Natural killer cell treated with Interleukin-12 subunit alpha and Interleukin-12 subunit beta and Interleukin-15 and Interleukin-18, amount 100 ng/mL, for 72 hours (primary cell): ENCODE measurements around the gene ASAH2B. TPM values are rescaled to one million over a fixed set of nuclear protein-coding genes. Genes with fewer than 3 reads are reported as not detected.
"Not testable (repeated sequence)": the region's sequence is repeated elsewhere in the genome, so short reads cannot be mapped to it uniquely, and the experiment has no call there.

Source experiments
- ATAC-seq, 2 donors: fragments of 150-1000 bp; cut with Tn5 transposase in 1 of 2; sonication (Bioruptor Pico), chemical (Tn5 transposase) in 1 of 2; 2 replicates each; pipeline ENCODE4 v1.10.0; 2021
- DNase-seq: peaks from one replicate; pipeline ENCODE4 v3.0.0; 2022; ENCODE audit warnings: low spot score
- H3K27ac Mint-ChIP-seq, 2 donors: 1 replicate in 1 of 2; 2 replicates in 1 of 2; pipeline ENCODE4 v1.8.0; 2022; ENCODE audit warnings: mixed read lengths in 2 of 2, mild to moderate bottlenecking in 1 of 2, moderate library complexity in 1 of 2
- H3K27me3 Mint-ChIP-seq, 2 donors: 1 replicate in 1 of 2; 2 replicates in 1 of 2; pipeline ENCODE4 v1.8.0; 2022; ENCODE audit warnings: mixed read lengths in 2 of 2
- H3K36me3 Mint-ChIP-seq: one replicate; pipeline ENCODE4 v1.8.0; 2022; ENCODE audit warnings: mixed read lengths
- H3K4me1 Mint-ChIP-seq, 2 donors: 1 replicate in 1 of 2; 2 replicates in 1 of 2; pipeline ENCODE4 v1.8.0; 2022; ENCODE audit warnings: low read depth in 2 of 2, mixed read lengths in 2 of 2, mild to moderate bottlenecking in 1 of 2
- H3K4me3 Mint-ChIP-seq: one replicate; pipeline ENCODE4 v1.8.0; 2022; ENCODE audit warnings: mixed read lengths
- H3K9me3 Mint-ChIP-seq: 2 replicates; pipeline ENCODE4 v1.8.0; 2022; ENCODE audit warnings: mixed read lengths
- total RNA-seq, 2 donors: library from RNA; stranded (reverse); gene quantifications; one replicate each; pipeline ENCODE4 v1.2.3, GENCODE V29; 2022

ASAH2B gene
- total RNA-seq, 2 donors from 2014 or later, result 3.4 to 5.2 TPM

DNA sequence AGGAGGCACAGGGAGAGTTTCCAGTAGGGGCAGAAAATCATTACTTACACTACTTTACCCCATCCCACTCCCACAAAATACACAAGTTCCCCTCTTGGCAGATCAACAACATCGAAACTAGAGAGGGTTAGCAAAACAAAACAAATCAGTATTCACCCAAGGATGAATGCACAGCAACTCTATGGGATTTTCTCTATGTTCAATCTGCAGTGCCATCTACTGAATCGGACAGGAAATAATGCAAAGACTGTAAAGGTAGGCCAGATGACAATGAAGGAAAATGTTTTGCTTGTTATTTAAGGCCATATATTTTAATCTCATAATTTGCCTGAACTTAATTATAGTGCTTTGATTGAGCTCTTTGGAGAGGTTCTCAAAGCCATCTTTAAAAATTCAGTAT is 35.1 kb downstream of the ASAH2B start:
- not testable (repeated sequence) for H3K27ac Mint-ChIP-seq, ATAC-seq, H3K36me3 Mint-ChIP-seq, H3K27me3 Mint-ChIP-seq, H3K4me1 Mint-ChIP-seq, H3K9me3 Mint-ChIP-seq, DNase-seq, H3K4me3 Mint-ChIP-seq

DNA sequence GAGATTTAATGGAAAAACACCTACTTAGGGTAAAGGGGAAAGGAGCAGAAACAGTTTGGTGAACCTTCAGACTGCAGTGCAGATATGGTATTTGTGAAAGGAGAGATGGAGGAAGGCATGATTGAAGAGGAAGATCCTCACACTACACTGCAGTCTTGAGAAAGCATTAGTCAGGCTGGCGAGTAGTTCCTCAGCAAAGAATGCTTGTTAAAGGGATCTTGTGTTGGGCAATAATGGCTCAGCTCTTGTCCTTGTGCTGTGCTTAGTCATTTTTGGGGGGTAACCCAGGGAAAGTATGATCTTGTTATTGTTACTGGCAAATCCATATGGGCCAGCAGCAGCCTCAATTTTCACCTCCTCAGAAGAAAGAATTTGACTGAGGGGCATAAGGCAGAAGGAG is 40.3 kb downstream of the ASAH2B start:
- not testable (repeated sequence) for H3K36me3 Mint-ChIP-seq, ATAC-seq, H3K9me3 Mint-ChIP-seq, H3K4me1 Mint-ChIP-seq, H3K27ac Mint-ChIP-seq, DNase-seq, H3K4me3 Mint-ChIP-seq
- H3K27me3 Mint-ChIP-seq, result peaks cover 5 to 12% of the 10 kb centered on the region in 2 donors

DNA sequence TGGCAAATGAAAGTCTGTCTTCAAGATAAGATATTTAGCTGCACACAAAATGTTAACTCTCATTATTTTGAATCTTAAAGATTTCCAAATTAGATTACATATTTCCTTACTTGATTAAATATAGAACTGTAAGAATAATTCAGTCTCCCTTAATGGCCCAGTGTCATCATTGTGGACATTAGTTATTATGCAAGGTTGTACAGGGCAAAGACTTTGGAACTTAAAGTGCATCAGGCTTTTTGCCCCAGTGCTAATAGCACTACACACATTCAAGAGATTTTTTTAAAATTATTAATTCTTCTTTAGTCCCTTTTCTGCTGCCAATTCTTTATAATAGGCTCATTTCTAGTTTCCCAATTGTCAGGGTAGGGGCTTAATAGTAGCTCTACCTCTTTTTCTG is 42.3 kb downstream of the ASAH2B start:
- H3K27ac Mint-ChIP-seq, ATAC-seq, H3K9me3 Mint-ChIP-seq, H3K4me1 Mint-ChIP-seq, DNase-seq, H3K4me3 Mint-ChIP-seq, H3K36me3 Mint-ChIP-seq: not testable (repeated sequence)
- H3K27me3 Mint-ChIP-seq, result peaks cover 12 to 22% of the 10 kb centered on the region in 2 donors

DNA sequence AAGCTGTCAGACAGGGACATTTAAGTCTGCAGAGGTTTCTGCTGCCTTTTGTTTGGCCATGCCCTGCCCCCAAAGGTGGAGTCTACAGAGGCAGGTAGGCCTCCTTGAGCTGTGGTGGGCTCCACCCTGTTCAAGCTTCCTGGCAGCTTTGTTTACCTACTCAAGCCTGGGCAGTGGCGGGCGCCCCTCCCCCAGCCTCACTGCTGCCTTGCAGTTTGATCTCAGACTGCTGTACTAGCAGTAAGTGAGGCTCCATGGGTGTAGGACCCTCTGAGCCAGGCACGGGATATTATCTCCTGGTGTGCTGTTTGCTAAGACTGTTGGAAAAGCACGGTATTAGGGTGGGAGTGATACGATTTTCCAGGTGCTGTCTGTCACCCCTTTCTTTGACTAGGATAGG is 48.2 kb downstream of the ASAH2B start:
- H3K36me3 Mint-ChIP-seq, H3K9me3 Mint-ChIP-seq, DNase-seq, H3K4me1 Mint-ChIP-seq, H3K4me3 Mint-ChIP-seq, ATAC-seq, H3K27ac Mint-ChIP-seq: not testable (repeated sequence)
- H3K27me3 Mint-ChIP-seq, result peaks cover 14 to 43% of the 10 kb centered on the region in 2 donors

DNA sequence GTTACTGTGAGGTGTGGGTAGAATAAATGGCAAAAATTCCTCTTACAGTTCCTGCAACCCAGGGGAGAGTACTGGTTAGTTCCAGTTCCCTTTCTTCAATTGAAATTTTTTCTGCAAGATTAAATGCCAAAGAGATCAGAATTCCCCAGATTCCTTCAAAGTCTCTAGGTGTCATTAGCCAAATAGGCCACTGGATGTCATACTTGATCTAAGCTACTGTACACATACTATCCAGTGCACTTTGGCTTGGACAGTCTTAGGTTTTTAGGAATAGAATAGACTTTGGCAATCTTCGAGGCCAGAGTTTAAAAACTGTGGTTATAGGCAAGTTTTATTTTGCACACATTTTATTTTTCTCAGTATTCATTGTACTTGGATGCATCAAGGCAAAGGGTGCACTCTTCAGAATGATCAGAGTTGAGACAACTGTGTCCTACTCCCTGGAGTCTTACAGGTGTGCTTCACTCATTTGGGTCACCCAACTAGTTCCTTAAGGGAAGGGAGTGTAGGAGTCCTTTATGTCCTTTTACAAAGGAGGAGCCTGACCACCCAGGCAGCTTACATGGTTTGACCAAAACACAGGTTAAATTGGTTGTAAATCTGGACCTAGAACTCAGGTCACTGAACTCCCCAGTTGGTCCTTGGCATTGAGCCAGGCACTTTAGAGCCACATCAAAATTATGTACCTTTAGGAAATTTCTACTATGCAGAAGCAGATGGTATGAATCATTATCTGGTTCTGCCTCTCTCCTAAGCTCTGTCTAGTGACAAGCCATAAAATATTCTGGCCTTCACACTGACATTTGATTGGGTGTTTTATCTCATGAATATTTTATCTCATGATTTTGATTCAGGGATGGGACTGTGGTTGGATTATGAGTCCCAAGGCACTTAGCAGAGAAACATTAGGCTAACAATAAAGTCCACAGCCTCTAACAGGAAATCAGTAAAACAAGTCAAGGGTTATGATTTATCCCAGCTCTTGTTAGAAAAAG is 49.5 kb downstream of the ASAH2B start:
- no peaks in the 10 kb centered on the region for H3K4me1 Mint-ChIP-seq
- H3K4me3 Mint-ChIP-seq, result no peak overlapping the region
- ATAC-seq, result peak in 1 of 2 donors; percentile 6

DNA sequence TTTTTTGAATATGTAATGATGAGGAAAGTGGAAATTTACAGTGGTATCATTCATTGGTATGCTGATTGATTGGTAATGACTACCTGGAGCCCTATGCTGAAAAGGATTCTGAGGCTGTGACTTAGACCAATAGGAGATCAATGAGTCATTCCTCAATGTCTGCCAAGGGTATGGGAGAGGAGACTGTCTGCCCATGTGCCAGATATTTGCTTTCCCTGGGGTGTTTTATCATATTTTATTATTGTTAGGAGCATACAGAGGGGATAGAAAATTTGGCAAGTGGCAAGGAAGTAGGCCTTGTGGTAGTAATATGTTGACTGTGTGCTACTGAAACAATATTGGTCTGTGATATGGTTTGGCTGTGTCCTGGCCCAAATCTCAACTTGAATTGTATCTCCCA is 54.8 kb downstream of the ASAH2B start:
- Mint-ChIP-seq H3K27ac (no peak overlapping the region), H3K9me3 (no peaks in the 10 kb centered on the region), H3K36me3 (no peaks in the 10 kb centered on the region), H3K27me3 (peaks cover 23 to 59% of the 10 kb centered on the region in 2 donors), H3K4me1 (no peaks in the 10 kb centered on the region), H3K4me3 (no peak overlapping the region)
- ATAC-seq, result no peak
- no peak for DNase-seq

More for the DNA sequence above, 49.5 kb downstream of the ASAH2B start:
- Mint-ChIP-seq H3K27ac (no peak overlapping the region), H3K9me3 (peaks cover 4% of the 10 kb centered on the region), H3K36me3 (no peaks in the 10 kb centered on the region), H3K27me3 (peaks cover 20 to 54% of the 10 kb centered on the region in 2 donors)
- no peak for DNase-seq

DNA sequence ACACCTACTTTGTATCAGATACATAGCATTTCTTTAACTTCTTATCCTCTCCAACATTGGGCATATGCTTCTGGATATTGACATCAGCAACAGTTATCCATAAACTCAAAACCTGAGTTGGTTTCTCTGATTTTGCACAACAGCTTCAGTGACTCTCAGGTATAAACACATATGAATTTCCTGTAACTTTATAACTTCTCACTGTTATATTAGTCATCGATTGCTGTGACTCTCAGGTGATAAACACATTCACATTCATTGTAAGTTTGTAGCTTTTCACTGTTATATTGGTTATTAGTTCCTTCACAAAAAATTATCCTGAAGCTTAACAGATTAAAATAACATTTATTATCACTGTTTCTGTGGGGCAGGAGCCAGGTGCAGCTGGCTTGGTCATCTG is 57.0 kb downstream of the ASAH2B start:
- ATAC-seq, result no peak
- H3K36me3 Mint-ChIP-seq, result no peaks in the 10 kb centered on the region
- H3K27ac Mint-ChIP-seq, result no peak overlapping the region
- no peak for DNase-seq
- peaks cover 28 to 57% of the 10 kb centered on the region in 2 donors for H3K27me3 Mint-ChIP-seq
- H3K4me3 Mint-ChIP-seq, result no peak overlapping the region
- H3K9me3 Mint-ChIP-seq, result no peaks in the 10 kb centered on the region
- H3K4me1 Mint-ChIP-seq, result no peaks in the 10 kb centered on the region

DNA sequence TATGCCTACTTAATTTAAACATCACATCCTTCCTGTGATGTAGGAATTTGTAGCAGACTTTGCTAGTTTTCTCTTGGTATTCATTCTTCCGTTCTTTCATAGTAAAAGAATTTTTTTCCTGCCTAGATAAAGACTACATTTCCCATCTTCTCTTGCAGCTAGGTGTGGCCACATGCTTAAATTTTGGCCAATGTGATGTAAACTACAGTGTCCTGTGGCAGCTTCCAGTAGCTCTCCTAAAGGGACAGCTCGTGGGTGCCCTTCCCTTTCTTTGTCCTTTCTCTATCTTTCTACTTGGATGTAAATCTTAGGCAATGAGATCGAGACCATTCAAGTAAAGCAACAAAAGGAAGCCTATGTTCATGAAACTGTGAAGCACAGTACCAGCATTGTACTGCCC is 58.6 kb downstream of the ASAH2B start:
- DNase-seq, result no peak
- peaks cover 30 to 57% of the 10 kb centered on the region in 2 donors for H3K27me3 Mint-ChIP-seq
- H3K4me3 Mint-ChIP-seq, result no peak overlapping the region
- no peak for ATAC-seq
- H3K4me1 Mint-ChIP-seq, result no peaks in the 10 kb centered on the region
- H3K9me3 Mint-ChIP-seq, result no peaks in the 10 kb centered on the region
- H3K27ac Mint-ChIP-seq, result no peak overlapping the region
- H3K36me3 Mint-ChIP-seq, result no peaks in the 10 kb centered on the region

DNA sequence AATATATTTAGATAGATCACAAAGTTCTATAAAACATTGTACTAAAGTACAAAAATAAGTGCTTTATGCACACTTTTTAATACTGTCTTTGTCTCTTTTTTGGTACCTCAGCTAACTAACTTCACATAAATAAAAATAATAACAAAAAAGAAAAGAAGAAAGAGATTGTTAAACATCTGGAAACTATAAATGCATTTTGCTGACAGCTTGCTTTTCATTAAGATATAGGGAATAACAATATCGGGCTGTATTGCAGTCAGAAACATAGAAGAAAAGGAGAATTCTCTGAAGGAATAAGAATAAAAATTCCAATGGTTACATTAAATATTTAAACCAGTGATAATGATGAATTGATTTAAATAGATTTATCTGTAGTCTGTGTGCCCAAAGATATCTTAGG is 59.9 kb downstream of the ASAH2B start:
- Mint-ChIP-seq H3K27me3 (peaks cover 26 to 48% of the 10 kb centered on the region in 2 donors), H3K36me3 (no peaks in the 10 kb centered on the region), H3K9me3 (no peaks in the 10 kb centered on the region), H3K4me3 (no peak overlapping the region), H3K27ac (no peak overlapping the region), H3K4me1 (no peaks in the 10 kb centered on the region)
- ATAC-seq (no peak), DNase-seq (no peak)

DNA sequence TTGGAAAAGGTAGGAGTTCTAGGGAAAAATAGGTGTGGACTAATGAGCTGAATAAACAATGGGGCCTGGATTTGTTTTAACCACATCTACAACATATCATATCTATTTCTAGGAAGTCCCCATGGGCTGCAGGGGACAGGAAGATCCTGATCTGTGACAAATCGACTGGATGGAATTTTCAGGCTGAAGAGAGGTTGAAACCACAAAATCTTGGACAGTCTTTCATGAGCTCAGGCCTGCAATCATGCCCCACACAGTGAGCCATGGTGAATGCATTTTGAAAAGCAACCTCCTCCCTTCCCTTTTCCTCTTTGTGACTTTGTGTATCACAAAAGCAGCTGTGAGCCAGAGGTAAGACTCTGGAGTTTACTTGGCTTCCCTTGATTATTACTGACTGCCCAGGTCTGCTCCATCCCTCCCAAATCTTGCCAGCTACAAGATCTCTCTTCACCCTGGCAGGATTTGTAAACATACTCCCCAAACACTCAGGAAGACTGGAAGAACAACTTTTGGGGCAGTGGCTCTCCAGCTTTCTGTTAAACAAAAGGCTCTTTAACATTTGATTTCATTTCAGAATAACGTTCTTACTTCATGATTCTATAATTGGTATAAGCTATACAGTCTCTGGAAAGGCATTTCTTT is 66.4 kb downstream of the ASAH2B start:
- H3K4me1 Mint-ChIP-seq, result no peaks in the 10 kb centered on the region
- no peaks in the 10 kb centered on the region for H3K36me3 Mint-ChIP-seq
- H3K27me3 Mint-ChIP-seq, result peaks cover 14 to 19% of the 10 kb centered on the region in 2 donors
- no peak overlapping the region for H3K4me3 Mint-ChIP-seq
- ATAC-seq (no peak), DNase-seq (no peak)
- no peaks in the 10 kb centered on the region for H3K9me3 Mint-ChIP-seq
- no peak overlapping the region for H3K27ac Mint-ChIP-seq

DNA sequence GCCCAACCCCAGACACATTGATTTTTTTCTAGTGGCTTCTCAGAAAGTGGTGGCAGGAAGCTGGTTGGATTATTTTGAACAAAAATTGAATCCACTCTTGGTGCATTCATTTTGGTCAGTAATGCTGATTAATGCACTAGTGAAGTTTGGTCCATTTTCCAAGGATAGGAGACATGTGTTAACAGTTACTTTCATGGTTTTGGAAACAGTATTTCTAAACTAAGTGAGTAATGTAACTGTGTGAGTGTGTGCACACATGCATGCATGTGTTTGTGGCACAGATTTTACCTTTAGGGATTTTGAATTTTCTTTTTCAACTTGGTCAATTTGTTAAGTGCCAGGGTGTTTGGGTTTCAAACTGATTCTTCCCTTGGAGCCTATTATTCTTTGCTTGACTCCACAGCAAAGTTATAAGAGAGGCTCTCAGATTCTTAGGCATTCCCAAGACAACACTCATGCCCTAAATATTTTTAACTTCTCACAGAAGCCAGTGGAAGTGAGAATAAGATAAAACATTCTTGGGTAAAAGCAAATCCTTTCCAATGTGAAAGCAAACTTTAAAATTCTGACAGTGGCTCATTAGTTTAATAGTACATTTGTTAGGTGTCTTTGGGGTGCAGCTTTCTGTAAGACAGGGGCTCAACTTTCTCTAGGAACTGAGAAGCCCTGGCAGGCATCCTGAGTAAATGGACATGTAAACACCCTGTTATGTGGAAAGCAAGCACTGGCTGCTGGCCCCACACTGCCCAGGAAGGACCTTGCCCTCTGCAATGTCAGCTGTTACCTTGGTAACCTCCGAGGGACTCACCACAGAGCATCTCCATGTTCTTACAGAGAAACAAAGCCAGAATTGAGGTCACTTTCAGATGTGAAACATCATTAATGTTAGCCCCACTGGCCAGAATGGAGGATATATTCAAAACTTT is 68.4 kb downstream of the ASAH2B start:
- Mint-ChIP-seq H3K27ac (no peak overlapping the region), H3K36me3 (no peaks in the 10 kb centered on the region), H3K4me3 (no peak overlapping the region), H3K9me3 (no peaks in the 10 kb centered on the region), H3K27me3 (peaks cover 12 to 15% of the 10 kb centered on the region in 2 donors), H3K4me1 (no peaks in the 10 kb centered on the region)
- no peak for ATAC-seq
- DNase-seq, result no peak
